Lower leg skin (tissue), 4 donors: ENCODE data around the gene DYRK1B. TPM values are rescaled to one million over a fixed set of nuclear protein-coding genes. Genes with fewer than 3 reads are reported as not detected.

ENCODE experiments used
- DNase-seq, 2 donors: peaks; one replicate each; pipeline ENCODE4 v3.0.0-alpha.2; 2019; ENCODE audit warnings: low spot score in 2 of 2
- H3K4me3 ChIP-seq: fragments of 200-600 bp; sonication (generic); 2 replicates; pipeline ENCODE4 v1.5.1; 2017; ENCODE audit warnings: mild to moderate bottlenecking, low read depth; ENCODE audit not compliant: poor library complexity, severe bottlenecking
- POLR2A ChIP-seq, 2 donors: fragments of 450-650 bp; IDR thresholded peaks; one replicate each; pipeline ENCODE4 v1.6.1; 2016 to 2017; ENCODE audit warnings: antibody characterized with exemption in 2 of 2, mild to moderate bottlenecking in 1 of 2, moderate library complexity in 1 of 2
- WGBS, 2 donors: methylation state at CpG; one replicate each; pipeline ENCODE4 v1.1.5; 2018; 5-methylcytosine and 5-hydroxymethylcytosine counted together
- intact Hi-C: fragments of 100-400 bp; cut with DNase I; formaldehyde crosslinking; loops from one replicate; pipeline ENCODE4 v1.15.0; 2023; ENCODE audit warnings: low total_unique reads
- total RNA-seq, 4 donors: library from RNA; depleted of rRNA; stranded (reverse); fragments of >200 nt; gene quantifications; one replicate each; pipeline ENCODE4 v1.1.0, GENCODE V29; 2016
- TF ChIP-seq, protein P1 (sequence below), 3 donors: fragments of 450-650 bp; IDR thresholded peaks; one replicate each; pipeline ENCODE4 v1.5.1; 2016; ENCODE audit warnings: antibody characterized with exemption in 3 of 3, mild to moderate bottlenecking in 3 of 3, moderate library complexity in 2 of 3

Gene DYRK1B
- total RNA-seq, 4 donors from 2014 or later, result 14.8 to 29.0 (median 19.7) TPM

- TF ChIP-seq POLR2A (IDR thresholded peaks at IDR 0.05), result no peak
- TF ChIP-seq, protein P1, sequence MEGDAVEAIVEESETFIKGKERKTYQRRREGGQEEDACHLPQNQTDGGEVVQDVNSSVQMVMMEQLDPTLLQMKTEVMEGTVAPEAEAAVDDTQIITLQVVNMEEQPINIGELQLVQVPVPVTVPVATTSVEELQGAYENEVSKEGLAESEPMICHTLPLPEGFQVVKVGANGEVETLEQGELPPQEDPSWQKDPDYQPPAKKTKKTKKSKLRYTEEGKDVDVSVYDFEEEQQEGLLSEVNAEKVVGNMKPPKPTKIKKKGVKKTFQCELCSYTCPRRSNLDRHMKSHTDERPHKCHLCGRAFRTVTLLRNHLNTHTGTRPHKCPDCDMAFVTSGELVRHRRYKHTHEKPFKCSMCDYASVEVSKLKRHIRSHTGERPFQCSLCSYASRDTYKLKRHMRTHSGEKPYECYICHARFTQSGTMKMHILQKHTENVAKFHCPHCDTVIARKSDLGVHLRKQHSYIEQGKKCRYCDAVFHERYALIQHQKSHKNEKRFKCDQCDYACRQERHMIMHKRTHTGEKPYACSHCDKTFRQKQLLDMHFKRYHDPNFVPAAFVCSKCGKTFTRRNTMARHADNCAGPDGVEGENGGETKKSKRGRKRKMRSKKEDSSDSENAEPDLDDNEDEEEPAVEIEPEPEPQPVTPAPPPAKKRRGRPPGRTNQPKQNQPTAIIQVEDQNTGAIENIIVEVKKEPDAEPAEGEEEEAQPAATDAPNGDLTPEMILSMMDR (IDR thresholded peaks at IDR 0.05), result no peak
- DNase-seq, result no peak
- no peak overlapping the region for H3K4me3 ChIP-seq
- 93% methylated on average over 7 of the region's 7 CpGs for WGBS, 2 donors
- intact Hi-C loops, result no loop called here
These were observed 18.9 kb upstream of the DYRK1B start for GRCh38 chr19:39852882-39853281.

DNA sequence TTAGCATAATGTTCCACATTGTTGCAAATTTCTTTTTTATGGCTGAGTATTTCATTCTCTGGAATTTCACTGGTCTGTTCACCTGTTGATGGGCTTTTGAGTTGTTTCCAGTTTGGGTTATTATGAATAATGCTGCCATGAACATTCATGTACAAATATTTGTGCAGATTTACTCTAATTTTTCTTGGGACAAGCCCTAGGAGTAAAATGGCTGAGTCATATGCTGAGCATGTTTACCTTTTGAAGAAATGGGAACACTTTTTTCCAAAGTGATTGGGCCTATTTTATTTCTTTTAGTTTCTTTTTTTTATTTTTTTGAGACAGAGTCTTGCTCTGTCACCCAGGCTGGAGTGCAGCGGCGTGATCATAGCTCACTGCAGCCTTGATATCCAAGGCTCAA lies 16.9 kb upstream of the DYRK1B start:
- WGBS, 2 donors, result 90 to 97% methylated on average over 2 of the region's 2 CpGs

GRCh38 chr19:39848392-39848791 lies 14.4 kb upstream of the DYRK1B start:
- 90 to 95% methylated on average over 4 of the region's 4 CpGs for WGBS, 2 donors
- TF ChIP-seq POLR2A (IDR thresholded peaks at IDR 0.05), result no peak
- TF ChIP-seq, protein P1 (IDR thresholded peaks at IDR 0.05), result no peak
- DNase-seq, result no peak
- H3K4me3 ChIP-seq, result no peak overlapping the region
- intact Hi-C loops, result loop anchor here (5.0 kb wide), 1 partner anchor 56 kb away; no protein-coding TSS in a partner anchor

More for the DNA sequence above, 16.9 kb upstream of the DYRK1B start:
- intact Hi-C loops, result no loop called here
- no peak overlapping the region for H3K4me3 ChIP-seq
- DNase-seq, result no peak
- no peak for TF ChIP-seq POLR2A (IDR thresholded peaks at IDR 0.05)
- TF ChIP-seq, protein P1 (IDR thresholded peaks at IDR 0.05), result no peak

DNA sequence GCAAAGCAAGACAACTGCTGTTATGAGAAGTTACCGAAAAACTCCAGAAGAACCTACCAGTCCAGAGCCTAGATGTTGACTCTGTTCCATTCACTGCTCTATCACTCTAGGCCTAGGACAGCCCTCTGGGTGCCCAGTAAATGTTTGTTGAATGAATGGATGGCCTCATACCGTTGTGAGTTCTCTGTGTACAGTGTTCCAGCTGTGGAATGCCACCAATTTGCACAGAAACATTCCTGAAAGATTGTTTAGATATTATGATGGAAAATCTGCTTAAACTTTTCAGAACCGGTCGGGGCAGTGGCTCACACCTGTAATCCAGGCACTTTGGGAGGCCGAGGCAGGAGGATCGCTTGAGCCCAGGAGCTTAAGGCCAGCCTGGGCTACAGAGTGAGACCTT lies 13.6 kb upstream of the DYRK1B start:
- no peak for TF ChIP-seq POLR2A (IDR thresholded peaks at IDR 0.05)
- TF ChIP-seq, protein P1 (IDR thresholded peaks at IDR 0.05), result no peak
- WGBS, 2 donors, result 87 to 88% methylated on average over 6 of the region's 6 CpGs
- intact Hi-C loops, result loop anchor here (5.0 kb wide), 1 partner anchor 55 kb away; no protein-coding TSS in a partner anchor
- no peak for DNase-seq
- H3K4me3 ChIP-seq, result no peak overlapping the region

DNA sequence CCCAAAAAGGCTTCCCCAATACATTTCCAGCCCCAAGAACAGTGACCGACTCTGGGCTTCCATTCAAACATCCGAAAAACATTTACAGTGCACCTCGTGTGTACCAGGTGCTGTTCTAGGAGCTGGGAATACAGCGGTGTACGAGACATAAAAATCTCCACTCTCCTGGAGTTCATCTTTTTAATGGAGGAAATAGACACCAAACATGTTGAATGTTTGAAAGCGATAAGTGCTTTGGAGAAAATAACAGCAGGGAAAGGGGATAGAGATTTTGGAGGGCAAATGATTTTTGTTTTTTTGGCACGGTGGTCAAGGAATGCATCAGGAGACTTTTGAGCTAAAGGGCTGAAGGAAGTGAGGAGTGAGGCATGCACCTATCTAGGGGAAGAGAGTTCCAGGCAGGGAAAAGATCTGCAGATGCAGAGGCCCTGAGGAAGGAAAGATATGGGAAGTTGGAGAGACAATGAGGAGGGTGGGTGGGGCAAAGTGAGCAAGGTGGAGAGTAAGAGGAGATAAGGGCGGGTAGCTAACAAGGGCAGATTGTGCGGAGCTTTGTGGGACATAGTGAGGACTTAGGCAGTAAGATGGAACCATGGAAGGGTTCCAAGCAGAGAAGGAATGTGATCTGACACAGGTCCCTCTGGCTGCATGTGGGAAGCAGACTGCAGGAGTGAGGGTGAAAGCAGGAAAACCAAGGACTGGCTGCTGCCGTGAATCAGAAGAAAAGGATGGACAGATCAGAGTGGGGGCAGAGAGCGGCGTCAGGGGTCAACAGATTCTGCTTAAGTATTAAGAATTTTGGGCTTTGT lies 12.9 kb upstream of the DYRK1B start:
- H3K4me3 ChIP-seq, result peak overlapping the region; percentile 80
- intact Hi-C loops, result loop anchor here (5.0 kb wide), 1 partner anchor 55 kb away; no protein-coding TSS in a partner anchor
- WGBS, 2 donors, result 35 to 40% methylated on average over 12 of the region's 12 CpGs
- no peak for DNase-seq
- no peak for TF ChIP-seq POLR2A (IDR thresholded peaks at IDR 0.05)
- TF ChIP-seq, protein P1 (IDR thresholded peaks at IDR 0.05), result no peak
